OCI-LY3 (cell line): ENCODE measurements around the gene BBS12.

Source experiments
- H2AFZ ChIP-seq: fragments of 200-600, 300-600 bp; shearing (Covaris generic); 2 replicates; pipeline ENCODE4 v1.6.0; 2014; ENCODE audit warnings: antibody characterized with exemption, low read depth, low read length
- H3K27ac ChIP-seq: fragments of 200-600, 300-600 bp; sonication (generic); 2 replicates; pipeline ENCODE4 v1.5.1; 2014; ENCODE audit warnings: mild to moderate bottlenecking, low read length, moderate library complexity, mixed read lengths
- H3K27me3 ChIP-seq: fragments of 200-600, 300-600 bp; sonication (generic); 2 replicates; pipeline ENCODE4 v1.6.1; 2014; ENCODE audit warnings: low read depth, low read length, mixed read lengths
- H3K36me3 ChIP-seq: fragments of 200-600, 300-600 bp; sonication (generic); replicated peaks from 2 replicates; pipeline ENCODE3; 2014; ENCODE audit warnings: low read depth, low read length, mixed read lengths
- H3K4me1 ChIP-seq: fragments of 300-600, 200-600 bp; sonication (generic); 2 replicates; pipeline ENCODE4 v1.6.1; 2014; ENCODE audit warnings: low read length, mixed read lengths
- H3K4me2 ChIP-seq: fragments of 200-600, 300-600 bp; sonication (generic); 2 replicates; pipeline ENCODE4 v1.6.1; 2014; ENCODE audit warnings: low read length, mixed read lengths
- H3K4me3 ChIP-seq: fragments of 300-600, 200-600 bp; sonication (generic); 2 replicates; pipeline ENCODE4 v1.5.1; 2014; ENCODE audit warnings: antibody characterized with exemption, mild to moderate bottlenecking, low read length, moderate library complexity
- H3K79me2 ChIP-seq: fragments of 300-600, 200-600 bp; shearing (Covaris generic); 2 replicates; pipeline ENCODE4 v1.6.1; 2014; ENCODE audit warnings: mild to moderate bottlenecking, low read length, mixed read lengths
- H3K9ac ChIP-seq: fragments of 300-600, 200-600 bp; shearing (Covaris generic); 2 replicates; pipeline ENCODE4 v1.6.0; 2014; ENCODE audit warnings: mild to moderate bottlenecking, low read length, moderate library complexity
- H3K9me3 ChIP-seq: fragments of 200-600, 300-600 bp; shearing (Covaris generic); 2 replicates; pipeline ENCODE4 v1.6.1; 2014; ENCODE audit warnings: low read length, mixed read lengths; ENCODE audit not compliant: insufficient read depth
- H4K20me1 ChIP-seq: fragments of 200-600, 300-600 bp; sonication (generic); 2 replicates; pipeline ENCODE4 v1.6.1; 2016; ENCODE audit warnings: low read length, mixed read lengths; ENCODE audit not compliant: insufficient read depth
- EZH2phosphoT487 ChIP-seq: fragments of 200-600 bp; shearing (Covaris generic); IDR thresholded peaks from 2 replicates; pipeline ENCODE4 v1.6.1; 2018; ENCODE audit warnings: antibody characterized with exemption, mixed run types, low read depth
- TF ChIP-seq, protein P1 (sequence below): fragments of 200-600, 300-600 bp; sonication (generic); IDR thresholded peaks from 2 replicates; pipeline ENCODE4 v1.5.1; 2014; ENCODE audit warnings: antibody characterized with exemption, low read length, low read depth

The BBS12 gene

DNA sequence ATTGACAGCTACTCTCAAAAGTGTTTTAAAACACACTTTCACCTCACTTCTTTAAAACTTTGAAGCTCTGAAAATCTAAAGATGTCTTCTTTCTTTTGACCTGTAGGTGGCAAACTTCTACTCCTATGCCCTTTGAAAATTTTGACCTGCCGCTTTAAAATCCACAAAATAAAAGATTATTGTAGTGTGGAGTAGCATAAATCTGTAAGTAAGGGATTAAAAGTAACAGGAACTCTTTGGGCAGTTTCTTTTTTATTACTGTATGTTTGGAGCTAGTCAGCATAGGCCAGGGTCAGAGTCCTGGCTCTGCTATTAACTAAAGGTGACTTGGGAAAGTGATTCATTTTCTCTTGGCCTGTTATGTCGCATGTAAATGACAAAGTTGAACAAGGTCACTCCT, 25.5 kb downstream of the BBS12 start:
- Histone ChIP-seq H3K27ac (no peak overlapping the region), H2AFZ (no peak overlapping the region; the same call in 1 of the 2 replicates), H3K4me2 (peak overlapping the region; percentile 42), H3K4me3 (peak overlapping the region; percentile 33), H3K79me2 (no peaks in the 10 kb centered on the region), H3K4me1 (peaks cover 10% of the 10 kb centered on the region), H3K27me3 (peaks cover 28% of the 10 kb centered on the region), H4K20me1 (no peaks in the 10 kb centered on the region), H3K9me3 (no peaks in the 10 kb centered on the region), H3K9ac (no peak overlapping the region), H3K36me3 (no peaks in the 10 kb centered on the region)
- no peak for TF ChIP-seq EZH2phosphoT487
- TF ChIP-seq, protein P1, sequence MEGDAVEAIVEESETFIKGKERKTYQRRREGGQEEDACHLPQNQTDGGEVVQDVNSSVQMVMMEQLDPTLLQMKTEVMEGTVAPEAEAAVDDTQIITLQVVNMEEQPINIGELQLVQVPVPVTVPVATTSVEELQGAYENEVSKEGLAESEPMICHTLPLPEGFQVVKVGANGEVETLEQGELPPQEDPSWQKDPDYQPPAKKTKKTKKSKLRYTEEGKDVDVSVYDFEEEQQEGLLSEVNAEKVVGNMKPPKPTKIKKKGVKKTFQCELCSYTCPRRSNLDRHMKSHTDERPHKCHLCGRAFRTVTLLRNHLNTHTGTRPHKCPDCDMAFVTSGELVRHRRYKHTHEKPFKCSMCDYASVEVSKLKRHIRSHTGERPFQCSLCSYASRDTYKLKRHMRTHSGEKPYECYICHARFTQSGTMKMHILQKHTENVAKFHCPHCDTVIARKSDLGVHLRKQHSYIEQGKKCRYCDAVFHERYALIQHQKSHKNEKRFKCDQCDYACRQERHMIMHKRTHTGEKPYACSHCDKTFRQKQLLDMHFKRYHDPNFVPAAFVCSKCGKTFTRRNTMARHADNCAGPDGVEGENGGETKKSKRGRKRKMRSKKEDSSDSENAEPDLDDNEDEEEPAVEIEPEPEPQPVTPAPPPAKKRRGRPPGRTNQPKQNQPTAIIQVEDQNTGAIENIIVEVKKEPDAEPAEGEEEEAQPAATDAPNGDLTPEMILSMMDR: peak; percentile 89

DNA sequence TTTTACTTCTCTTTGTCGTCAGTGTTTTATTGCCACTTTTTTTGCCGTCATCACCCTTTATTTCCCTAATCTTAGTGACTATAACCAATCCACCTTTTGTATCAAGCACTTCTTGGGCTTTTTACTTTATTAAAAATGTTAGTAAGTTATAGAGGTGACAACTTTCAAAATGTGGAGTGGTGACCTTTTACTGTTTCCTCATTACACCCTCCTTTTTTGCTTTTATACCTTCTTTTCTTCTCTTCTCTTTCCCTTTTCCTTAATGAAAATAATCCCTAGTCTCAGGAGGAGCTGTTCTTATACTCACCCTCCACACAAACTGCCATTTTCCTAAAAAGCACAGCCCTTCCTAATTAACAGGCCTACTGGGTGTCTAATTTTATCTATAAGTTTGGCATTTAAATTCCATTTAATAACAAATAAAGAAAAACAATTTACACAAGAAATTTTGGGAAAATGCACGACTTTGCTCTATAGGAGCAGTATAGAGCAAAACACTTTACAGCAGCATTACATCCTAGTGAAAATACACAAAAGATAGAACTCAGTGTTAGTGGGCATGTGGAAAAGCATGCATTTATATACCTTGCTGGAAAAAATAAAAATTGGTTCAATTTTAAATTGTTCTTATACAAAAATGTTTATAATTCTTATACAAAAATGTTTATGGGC, 27.3 kb downstream of the BBS12 start:
- Histone ChIP-seq H3K27me3 (peaks cover 18% of the 10 kb centered on the region), H3K4me2 (no peak overlapping the region), H3K27ac (no peak overlapping the region), H2AFZ (no peak overlapping the region), H3K9me3 (no peaks in the 10 kb centered on the region), H3K36me3 (no peaks in the 10 kb centered on the region), H4K20me1 (no peaks in the 10 kb centered on the region), H3K4me3 (no peak overlapping the region), H3K9ac (no peak overlapping the region), H3K79me2 (no peaks in the 10 kb centered on the region), H3K4me1 (peaks cover 17% of the 10 kb centered on the region)
- TF ChIP-seq EZH2phosphoT487: no peak
- TF ChIP-seq, protein P1: no peak

DNA sequence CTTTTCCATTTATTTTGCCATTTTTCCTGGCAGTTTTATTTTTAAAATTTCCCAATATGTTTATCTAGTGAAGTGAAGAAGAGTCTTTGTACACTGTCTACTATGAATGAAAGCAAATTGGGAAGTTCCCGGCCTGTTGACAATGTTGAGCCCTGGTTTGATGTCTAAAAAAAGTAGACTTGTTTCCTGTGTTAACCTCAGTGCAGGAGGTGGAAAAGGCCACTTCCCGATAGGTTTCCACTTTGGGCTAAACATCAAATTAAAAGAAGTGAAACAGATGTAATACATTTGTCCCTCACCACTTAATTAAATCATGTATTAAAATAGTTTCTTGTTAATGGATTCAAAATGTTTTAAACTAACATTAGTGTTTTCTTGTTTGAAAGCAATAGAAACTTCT, 30.0 kb downstream of the BBS12 start:
- Histone ChIP-seq H3K9me3 (no peaks in the 10 kb centered on the region), H3K27ac (no peak overlapping the region), H3K4me1 (peaks cover 23% of the 10 kb centered on the region), H4K20me1 (no peaks in the 10 kb centered on the region), H3K4me2 (no peak overlapping the region), H3K27me3 (no peaks in the 10 kb centered on the region), H3K79me2 (no peaks in the 10 kb centered on the region), H3K36me3 (no peaks in the 10 kb centered on the region), H3K4me3 (no peak overlapping the region), H3K9ac (no peak overlapping the region), H2AFZ (0 out of 2 replicates have a peak overlapping the region, but pooled peaks have one; percentile 11)
- TF ChIP-seq EZH2phosphoT487: no peak
- TF ChIP-seq, protein P1: no peak

DNA sequence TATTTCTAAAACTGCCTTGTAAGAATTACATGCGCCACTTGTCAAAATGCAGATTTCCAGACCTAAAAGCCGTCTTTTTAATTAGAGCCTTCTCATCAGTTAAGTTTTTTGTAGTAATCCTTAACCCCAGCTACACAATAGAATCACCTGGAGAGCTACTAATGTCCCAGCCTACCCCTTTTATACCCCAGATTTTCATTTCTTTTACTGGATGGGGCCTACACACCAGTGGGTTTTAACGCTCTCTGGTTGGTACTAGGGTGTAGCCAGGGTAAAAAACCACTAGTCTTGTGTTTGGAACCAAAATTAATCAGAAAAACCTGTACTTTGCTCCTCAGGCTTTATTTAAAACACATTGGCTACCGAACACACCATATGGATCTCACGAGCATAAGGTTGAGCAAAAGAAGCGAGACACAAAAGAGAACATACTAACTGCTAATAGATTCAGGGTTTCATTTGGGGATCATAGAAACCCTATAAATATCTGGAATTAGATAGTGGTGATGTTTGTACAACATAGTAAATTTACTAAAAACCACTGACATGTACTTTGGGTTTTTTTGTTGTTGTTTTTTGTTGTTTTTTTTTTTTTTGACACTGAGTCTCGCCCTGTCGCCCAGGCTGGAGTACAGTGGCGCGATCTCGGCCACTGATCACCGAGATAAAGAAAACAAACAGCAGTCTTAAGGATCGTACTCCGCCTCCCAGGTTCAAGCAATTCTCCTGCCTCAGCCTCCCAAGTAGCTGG, 30.6 kb downstream of the BBS12 start:
- Histone ChIP-seq H4K20me1 (no peaks in the 10 kb centered on the region), H3K36me3 (no peaks in the 10 kb centered on the region), H3K27me3 (no peaks in the 10 kb centered on the region), H3K4me2 (no peak overlapping the region), H3K9ac (no peak overlapping the region), H3K4me3 (no peak overlapping the region), H3K79me2 (no peaks in the 10 kb centered on the region), H3K27ac (no peak overlapping the region), H3K4me1 (peaks cover 23% of the 10 kb centered on the region), H3K9me3 (no peaks in the 10 kb centered on the region), H2AFZ (no peak overlapping the region)
- no peak for TF ChIP-seq EZH2phosphoT487
- TF ChIP-seq, protein P1: no peak
